Neural cell (in vitro differentiated cells): ENCODE data around the gene NEK10. TPM values are rescaled to one million over a fixed set of nuclear protein-coding genes. Genes with fewer than 3 reads are reported as not detected.

Source experiments
- H2AFZ ChIP-seq: fragments of 200-600, 300-800 bp; sonication (generic), shearing (Covaris generic); 2 replicates; pipeline ENCODE4 v1.6.0; 2014; ENCODE audit warnings: low read depth, mild to moderate bottlenecking, antibody characterized with exemption, low read length, moderate library complexity
- H3F3A ChIP-seq: fragments of 200-600 bp; shearing (Covaris generic); 2 replicates; pipeline ENCODE4 v1.6.1; 2016; ENCODE audit warnings: mild to moderate bottlenecking, moderate library complexity, mixed read lengths, antibody characterized with exemption, low read length; ENCODE audit not compliant: insufficient read depth, poor library complexity, severe bottlenecking
- H3K27ac ChIP-seq: fragments of 200-600, 300-800 bp; sonication (generic), shearing (Covaris generic); 2 replicates; pipeline ENCODE4 v1.5.1; 2014; ENCODE audit warnings: mild to moderate bottlenecking, low read length, moderate library complexity
- H3K27me3 ChIP-seq: fragments of 300-800, 200-600 bp; sonication (generic), shearing (Covaris generic); 2 replicates; pipeline ENCODE4 v1.6.0; 2014; ENCODE audit warnings: mild to moderate bottlenecking, low read depth, low read length, moderate library complexity; ENCODE audit not compliant: insufficient read depth
- H3K36me3 ChIP-seq: fragments of 300-800, 200-600 bp; sonication (generic), shearing (Covaris generic); 2 replicates; pipeline ENCODE4 v1.5.1; 2014; ENCODE audit warnings: mild to moderate bottlenecking, antibody characterized with exemption, low read length, moderate library complexity; ENCODE audit not compliant: insufficient read depth
- H3K4me2 ChIP-seq: fragments of 300-800, 200-600 bp; sonication (generic), shearing (Covaris generic); 2 replicates; pipeline ENCODE4 v1.6.0; 2014; ENCODE audit warnings: mild to moderate bottlenecking, low read length
- H3K4me3 ChIP-seq: fragments of 300-800, 200-600 bp; sonication (generic), shearing (Covaris generic); 2 replicates; pipeline ENCODE4 v1.5.1; 2014; ENCODE audit warnings: mild to moderate bottlenecking, low read length, moderate library complexity
- H3K79me2 ChIP-seq: fragments of 200-600 bp; shearing (Covaris generic); replicated peaks from 2 replicates; pipeline ENCODE4 v1.6.0; 2014; ENCODE audit warnings: mild to moderate bottlenecking, low read length, moderate library complexity; ENCODE audit not compliant: insufficient read depth
- H3K9ac ChIP-seq: fragments of 300-800, 200-600 bp; sonication (generic), shearing (Covaris generic); 2 replicates; pipeline ENCODE4 v1.6.1; 2016; ENCODE audit warnings: mild to moderate bottlenecking, low read length, mixed read lengths
- H3K9me2 ChIP-seq: fragments of 200-600 bp; shearing (Covaris generic); 2 replicates; pipeline ENCODE4 v1.6.1; 2016; ENCODE audit warnings: mild to moderate bottlenecking, low read length, mixed read lengths; ENCODE audit not compliant: insufficient read depth
- H3K9me3 ChIP-seq: fragments of 200-600, 300-800 bp; sonication (generic), shearing (Covaris generic); 2 replicates; pipeline ENCODE4 v1.6.1; 2016; ENCODE audit warnings: mild to moderate bottlenecking, mixed run types, low read length, moderate library complexity, mixed read lengths
- H4K20me1 ChIP-seq: fragments of 200-600 bp; shearing (Covaris generic); 2 replicates; pipeline ENCODE4 v1.6.1; 2016; ENCODE audit warnings: mild to moderate bottlenecking, mixed run types; ENCODE audit not compliant: insufficient read depth
- EP300 ChIP-seq: fragments of 450-650 bp; conservative IDR thresholded peaks from 2 replicates; pipeline ENCODE4 v1.6.1; 2014; ENCODE audit warnings: antibody characterized with exemption, mild to moderate bottlenecking, moderate library complexity; ENCODE audit not compliant: poor library complexity, severe bottlenecking
- EZH2 ChIP-seq: fragments of 200-600, 300-800 bp; shearing (Covaris generic), sonication (generic); IDR thresholded peaks from 2 replicates; pipeline ENCODE4 v1.6.1; 2014; ENCODE audit warnings: antibody characterized with exemption, low read length, borderline replicate concordance, mild to moderate bottlenecking; ENCODE audit not compliant: insufficient read depth, poor library complexity, severe bottlenecking
- MXI1 ChIP-seq: fragments of 450-650 bp; conservative IDR thresholded peaks from 2 replicates; pipeline ENCODE4 v1.6.1; 2014; ENCODE audit warnings: antibody characterized with exemption, mild to moderate bottlenecking; ENCODE audit not compliant: poor library complexity, severe bottlenecking
- POLR2AphosphoS5 ChIP-seq: IDR thresholded peaks from 2 replicates; pipeline ENCODE4 v1.6.1; 2012
- RAD21 ChIP-seq: fragments of 450-650 bp; conservative IDR thresholded peaks from 2 replicates; pipeline ENCODE4 v1.6.1; 2014; ENCODE audit warnings: antibody characterized with exemption, mild to moderate bottlenecking, moderate library complexity
- SMC3 ChIP-seq: fragments of 450-650 bp; conservative IDR thresholded peaks from 2 replicates; pipeline ENCODE4 v1.6.1; 2014; ENCODE audit warnings: antibody characterized with exemption, mild to moderate bottlenecking, moderate library complexity; ENCODE audit not compliant: poor library complexity
- TAF1 ChIP-seq: IDR thresholded peaks from 2 replicates; pipeline ENCODE4 v1.6.1; 2012; ENCODE audit warnings: low read depth
- polyA plus RNA-seq: library from polyadenylated mRNA; depleted of rRNA; stranded (reverse); fragments of >200 nt; gene quantifications from 2 replicates; pipeline ENCODE4 v1.2.3, GENCODE V29; 2014
- TF ChIP-seq, protein P1 (sequence below): fragments of 450-650 bp; IDR thresholded peaks from 2 replicates; pipeline ENCODE4 v1.5.1; 2014; ENCODE audit warnings: antibody characterized with exemption, mild to moderate bottlenecking, moderate library complexity; ENCODE audit not compliant: poor library complexity, severe bottlenecking
- TF ChIP-seq, protein P2 (sequence below): IDR thresholded peaks from 2 replicates; pipeline ENCODE4 v1.6.1; 2012; ENCODE audit warnings: borderline replicate concordance

The NEK10 gene
- polyA plus RNA-seq, 1 donor from 2014 or later, result 17.6 TPM

DNA sequence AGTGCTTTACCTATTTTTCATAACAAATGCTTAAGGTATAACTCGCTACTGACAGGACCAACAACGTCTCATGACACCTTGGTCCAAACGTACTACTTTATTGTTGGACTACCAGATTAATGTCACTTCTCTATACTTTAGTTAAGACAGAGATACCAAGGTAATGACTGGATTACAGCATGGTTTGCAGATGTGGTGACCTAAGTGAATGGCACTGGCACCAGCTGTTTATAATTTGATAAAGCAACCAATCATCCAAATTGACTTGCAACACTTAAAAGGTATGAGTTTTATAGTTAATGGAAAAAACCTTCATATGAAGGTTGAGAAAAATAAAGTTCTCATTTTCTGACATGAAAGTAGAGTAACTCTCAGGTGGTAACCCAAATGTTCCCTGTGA lies 209.0 kb downstream of the NEK10 start:
- Histone ChIP-seq H3K9me3 (no peaks in the 10 kb centered on the region), H3K9me2 (no peaks in the 10 kb centered on the region), H3K27ac (no peak overlapping the region), H3K4me3 (no peak overlapping the region), H3K27me3 (no peaks in the 10 kb centered on the region), H3K9ac (no peak overlapping the region), H2AFZ (no peak overlapping the region), H3K79me2 (no peaks in the 10 kb centered on the region), H4K20me1 (no peaks in the 10 kb centered on the region), H3K4me2 (no peak overlapping the region), H3F3A (no peaks in the 10 kb centered on the region), H3K36me3 (no peaks in the 10 kb centered on the region)
- TF ChIP-seq EZH2, result no peak
- no peak for TF ChIP-seq TAF1
- no peak for TF ChIP-seq MXI1
- TF ChIP-seq, protein P1, sequence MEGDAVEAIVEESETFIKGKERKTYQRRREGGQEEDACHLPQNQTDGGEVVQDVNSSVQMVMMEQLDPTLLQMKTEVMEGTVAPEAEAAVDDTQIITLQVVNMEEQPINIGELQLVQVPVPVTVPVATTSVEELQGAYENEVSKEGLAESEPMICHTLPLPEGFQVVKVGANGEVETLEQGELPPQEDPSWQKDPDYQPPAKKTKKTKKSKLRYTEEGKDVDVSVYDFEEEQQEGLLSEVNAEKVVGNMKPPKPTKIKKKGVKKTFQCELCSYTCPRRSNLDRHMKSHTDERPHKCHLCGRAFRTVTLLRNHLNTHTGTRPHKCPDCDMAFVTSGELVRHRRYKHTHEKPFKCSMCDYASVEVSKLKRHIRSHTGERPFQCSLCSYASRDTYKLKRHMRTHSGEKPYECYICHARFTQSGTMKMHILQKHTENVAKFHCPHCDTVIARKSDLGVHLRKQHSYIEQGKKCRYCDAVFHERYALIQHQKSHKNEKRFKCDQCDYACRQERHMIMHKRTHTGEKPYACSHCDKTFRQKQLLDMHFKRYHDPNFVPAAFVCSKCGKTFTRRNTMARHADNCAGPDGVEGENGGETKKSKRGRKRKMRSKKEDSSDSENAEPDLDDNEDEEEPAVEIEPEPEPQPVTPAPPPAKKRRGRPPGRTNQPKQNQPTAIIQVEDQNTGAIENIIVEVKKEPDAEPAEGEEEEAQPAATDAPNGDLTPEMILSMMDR, result no peak
- TF ChIP-seq SMC3, result no peak
- TF ChIP-seq, protein P2, sequence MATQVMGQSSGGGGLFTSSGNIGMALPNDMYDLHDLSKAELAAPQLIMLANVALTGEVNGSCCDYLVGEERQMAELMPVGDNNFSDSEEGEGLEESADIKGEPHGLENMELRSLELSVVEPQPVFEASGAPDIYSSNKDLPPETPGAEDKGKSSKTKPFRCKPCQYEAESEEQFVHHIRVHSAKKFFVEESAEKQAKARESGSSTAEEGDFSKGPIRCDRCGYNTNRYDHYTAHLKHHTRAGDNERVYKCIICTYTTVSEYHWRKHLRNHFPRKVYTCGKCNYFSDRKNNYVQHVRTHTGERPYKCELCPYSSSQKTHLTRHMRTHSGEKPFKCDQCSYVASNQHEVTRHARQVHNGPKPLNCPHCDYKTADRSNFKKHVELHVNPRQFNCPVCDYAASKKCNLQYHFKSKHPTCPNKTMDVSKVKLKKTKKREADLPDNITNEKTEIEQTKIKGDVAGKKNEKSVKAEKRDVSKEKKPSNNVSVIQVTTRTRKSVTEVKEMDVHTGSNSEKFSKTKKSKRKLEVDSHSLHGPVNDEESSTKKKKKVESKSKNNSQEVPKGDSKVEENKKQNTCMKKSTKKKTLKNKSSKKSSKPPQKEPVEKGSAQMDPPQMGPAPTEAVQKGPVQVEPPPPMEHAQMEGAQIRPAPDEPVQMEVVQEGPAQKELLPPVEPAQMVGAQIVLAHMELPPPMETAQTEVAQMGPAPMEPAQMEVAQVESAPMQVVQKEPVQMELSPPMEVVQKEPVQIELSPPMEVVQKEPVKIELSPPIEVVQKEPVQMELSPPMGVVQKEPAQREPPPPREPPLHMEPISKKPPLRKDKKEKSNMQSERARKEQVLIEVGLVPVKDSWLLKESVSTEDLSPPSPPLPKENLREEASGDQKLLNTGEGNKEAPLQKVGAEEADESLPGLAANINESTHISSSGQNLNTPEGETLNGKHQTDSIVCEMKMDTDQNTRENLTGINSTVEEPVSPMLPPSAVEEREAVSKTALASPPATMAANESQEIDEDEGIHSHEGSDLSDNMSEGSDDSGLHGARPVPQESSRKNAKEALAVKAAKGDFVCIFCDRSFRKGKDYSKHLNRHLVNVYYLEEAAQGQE, result no peak
- no peak for TF ChIP-seq POLR2AphosphoS5

DNA sequence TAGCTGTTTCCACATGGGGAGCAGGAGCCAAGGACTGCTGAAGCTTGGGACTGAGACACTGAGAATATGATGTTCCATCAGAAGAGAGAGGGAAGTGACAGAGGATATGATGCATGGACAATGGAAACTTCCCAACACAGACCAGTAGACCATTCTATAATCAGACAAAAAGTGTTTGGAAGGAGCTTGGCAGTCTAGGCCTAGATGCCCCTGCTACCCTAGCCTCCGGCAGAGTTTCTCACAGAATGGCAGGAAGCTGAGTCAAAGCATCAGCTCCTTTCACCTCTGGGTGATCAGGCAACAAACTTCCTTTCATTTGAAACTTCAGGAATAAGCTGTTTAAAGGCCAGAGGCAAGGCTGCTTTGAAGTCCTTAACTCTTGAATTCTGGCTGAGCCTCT lies 222.0 kb downstream of the NEK10 start:
- H3K9ac ChIP-seq, result no peak overlapping the region

More for the DNA sequence above, 222.0 kb downstream of the NEK10 start:
- no peaks in the 10 kb centered on the region for H3K9me3 ChIP-seq
- no peaks in the 10 kb centered on the region for H3K27me3 ChIP-seq
- no peaks in the 10 kb centered on the region for H3K9me2 ChIP-seq
- H2AFZ ChIP-seq, result no peak overlapping the region
- H4K20me1 ChIP-seq, result no peaks in the 10 kb centered on the region
- H3K36me3 ChIP-seq, result no peaks in the 10 kb centered on the region
- H3K79me2 ChIP-seq, result no peaks in the 10 kb centered on the region
- H3K27ac ChIP-seq, result no peak overlapping the region
- H3F3A ChIP-seq, result no peaks in the 10 kb centered on the region
- TF ChIP-seq TAF1 (no peak), RAD21 (no peak), POLR2AphosphoS5 (no peak), SMC3 (no peak), EP300 (no peak), MXI1 (no peak), EZH2 (no peak)
- TF ChIP-seq, protein P1, result no peak
- TF ChIP-seq, protein P2, result no peak
- H3K4me3 ChIP-seq, result no peak overlapping the region
- no peak overlapping the region for H3K4me2 ChIP-seq
